ENCODE data around the gene NAXE. TPM values are rescaled to one million over a fixed set of nuclear protein-coding genes. Genes with fewer than 3 reads are reported as not detected.

NAXE gene
- total and polyA plus RNA-seq, 2 of the 13 experiments (the other 11 are each of a cell fraction or from before 2014, with no cell fraction given), result 39.4 to 59.4 TPM

GRCh38 chr1:156598125-156598524 is 6.5 kb downstream of the NAXE start:
- Histone ChIP-seq H3K4me1 (ENCODE audit: insufficient read depth, low read length) (peaks cover 27% of the 10 kb centered on the region), H2AFZ (ENCODE audit: low read length) (no peak overlapping the region), H3K4me3 (replicated peaks in 1 of 3; ENCODE audit: insufficient read depth in 1 of 3, low read depth in 2 of 3, low read length in 3 of 3) (no peak overlapping the region), H3K27ac (ENCODE audit: extremely low read length, insufficient read depth, low read length) (no peak overlapping the region), H3K27me3 (ENCODE audit: control insufficient read depth in 1 of 2, insufficient read depth in 2 of 2, low read length in 2 of 2) (no peaks in the 10 kb centered on the region), H3K9me3 (ENCODE audit: low read length) (no peaks in the 10 kb centered on the region), H3K4me2 (ENCODE audit: low read depth, low read length) (no peak overlapping the region), H3K36me3 (replicated peaks in 1 of 2; ENCODE audit: control insufficient read depth in 1 of 2, insufficient read depth in 2 of 2, low read length in 2 of 2) (peaks cover 7 to 46% of the 10 kb centered on the region in 2 experiments), H3K79me2 (ENCODE audit: insufficient read depth, low read length) (peaks cover 19% of the 10 kb centered on the region), H3K9ac (ENCODE audit: insufficient read depth, low read depth, low read length) (no peak overlapping the region), H4K20me1 (ENCODE audit: insufficient read depth, low read length) (no peaks in the 10 kb centered on the region)
- ATAC-seq (no peak), DNase-seq (ENCODE audit: low spot score) (no peak), FAIRE-seq (no peak)
- WGBS (ENCODE audit: low lambda C conversion rate), result 96% methylated on average over 5 of the region's 5 CpGs
- TF ChIP-seq NONO (IDR thresholded peaks at IDR 0.05), result no peak
- no peak for TF ChIP-seq NONO (CRISPR knock-in tag; conservative IDR thresholded peaks at IDR 0.05)
- no peak for TF ChIP-seq ZNF333 (CRISPR knock-in tag; IDR thresholded peaks at IDR 0.05; ENCODE audit: borderline replicate concordance)
- no peak for TF ChIP-seq ZNF512B (CRISPR knock-in tag; IDR thresholded peaks at IDR 0.05; ENCODE audit: borderline replicate concordance)
- no peak for TF ChIP-seq PLRG1 (conservative IDR thresholded peaks at IDR 0.05)
- TF ChIP-seq ZNF431 (CRISPR knock-in tag; IDR thresholded peaks at IDR 0.05; ENCODE audit: borderline replicate concordance, low read depth), result no peak
- TF ChIP-seq POLR2A (IDR thresholded peaks at IDR 0.05; ENCODE audit: insufficient read depth in 1 of 2, low read depth in 2 of 2, low read length in 2 of 2), result 0 out of 4 replicates have a peak, but pooled peaks of 1 of the 2 experiments have one; percentile 17
- TF ChIP-seq U2AF2 (IDR thresholded peaks at IDR 0.05; ENCODE audit: low read depth, low read length), result no peak
- intact Hi-C loops (cut with micrococcal nuclease; ENCODE audit: unreplicated experiment) (no loop called here), in situ Hi-C loops (cut with HindIII; ENCODE audit: extremely low pct_ligation_motif_present, low pct_unique_long_range_greater_than_20kb) (no loop called here)
- CTCF ChIA-PET (ENCODE audit: low intra/inter-chr PET ratio, low total read pairs), result no interaction called here
- no TSS peak for BruUV-seq (replicated peaks)
- POLR2A ChIA-PET, result no interaction called here

Measured in HepG2 (cell line).